DMS114 treated with DMSO at 0.1 percent for 48 hours (cell line): ENCODE data around the gene GALNT11.
"Not testable (repeated sequence)": the region's sequence is repeated elsewhere in the genome, so short reads cannot be mapped to it uniquely, and the experiment has no call there.

ENCODE experiments used
- DNase-seq: peaks from one replicate; lab custom pipeline; 2025; ENCODE audit not compliant: unreplicated experiment; lab: John Stamatoyannopoulos, UW

GALNT11 gene

DNA sequence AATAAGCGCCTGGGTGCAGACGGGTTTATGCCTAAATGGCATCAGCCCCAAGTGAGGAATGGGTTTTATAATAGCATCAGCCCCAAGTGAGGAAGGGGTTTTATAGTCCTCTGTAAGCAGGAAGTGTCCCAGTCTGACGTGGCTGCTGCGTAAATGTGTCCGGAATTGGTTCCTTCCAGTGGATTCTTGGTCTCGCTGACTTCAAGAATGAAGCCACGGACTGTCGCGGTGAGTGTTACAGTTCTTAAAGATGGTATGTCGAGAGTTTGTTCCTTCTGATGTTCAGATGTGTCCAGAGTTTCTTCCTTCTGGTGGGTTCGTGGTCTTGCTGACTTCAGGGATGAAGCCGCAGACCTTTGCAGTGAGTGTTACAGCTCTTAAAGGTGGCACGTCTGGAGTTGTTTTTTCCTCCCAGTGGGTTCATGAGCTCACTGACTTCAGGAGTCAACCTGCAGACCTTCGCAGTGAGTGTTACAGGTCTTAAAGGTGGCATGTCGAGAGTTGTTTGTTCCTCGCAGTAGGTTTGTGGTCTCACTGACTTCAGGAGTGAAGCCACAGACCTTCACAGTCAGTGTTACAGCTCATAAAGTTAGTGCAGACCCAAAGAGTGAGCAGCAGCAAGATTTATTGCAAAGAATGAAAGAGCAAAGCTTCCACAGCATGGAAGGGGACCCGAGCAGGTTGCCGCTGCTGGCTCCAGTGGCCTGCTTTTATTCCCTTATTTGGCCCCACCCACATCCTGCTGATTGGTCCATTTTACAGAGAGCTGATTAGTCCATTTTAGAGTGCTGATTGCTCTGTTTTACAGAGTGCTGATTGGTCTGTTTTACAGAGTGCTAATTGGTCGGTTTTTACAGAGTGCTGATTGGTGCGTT, 2.3 kb downstream of the GALNT11 start:
- DNase-seq = not testable (repeated sequence)

DNA sequence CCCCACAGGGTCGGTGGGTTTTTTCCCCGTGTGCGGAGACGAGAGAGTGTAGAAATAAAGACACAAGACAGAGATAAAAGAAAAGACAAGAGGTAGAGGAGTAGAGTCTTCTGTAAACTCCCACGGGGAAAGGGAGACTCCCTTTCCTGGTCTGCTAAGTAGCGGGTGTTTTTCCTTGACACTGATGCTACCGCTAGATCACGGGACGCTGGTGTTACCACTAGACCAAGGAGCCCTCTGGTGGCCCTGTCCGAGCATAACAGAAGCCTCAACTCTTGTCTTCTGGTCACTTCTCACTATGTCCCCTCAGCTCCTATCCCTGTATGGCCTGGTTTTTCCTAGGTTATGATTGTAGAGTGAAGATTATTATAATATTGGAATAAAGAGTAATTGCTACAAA, 4.6 kb downstream of the GALNT11 start:
- not testable (repeated sequence) for DNase-seq

GRCh38 chr7:152030639-152031038, 5.2 kb downstream of the GALNT11 start:
- DNase-seq = not testable (repeated sequence)

DNA sequence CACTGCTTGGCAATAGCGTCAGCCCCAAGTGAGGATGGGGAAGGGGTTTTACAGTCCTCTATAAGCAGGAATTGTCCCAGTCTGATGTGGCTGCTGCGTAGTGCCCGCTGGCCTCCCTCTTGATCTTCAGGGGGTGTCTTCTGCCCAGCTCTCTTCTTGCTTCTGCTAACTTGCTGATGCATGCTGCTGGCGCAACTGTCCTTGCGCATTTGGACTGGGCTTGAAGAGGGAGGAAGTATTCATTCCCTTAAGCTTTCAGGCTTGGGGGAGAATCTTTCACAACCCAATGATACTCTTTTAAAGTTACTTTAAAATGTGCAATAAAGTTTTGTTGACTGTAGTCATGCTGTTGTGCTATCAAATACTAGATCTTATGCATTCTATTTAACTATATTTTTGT, 10.3 kb downstream of the GALNT11 start:
- no peak for DNase-seq

- not testable (repeated sequence) for DNase-seq
Observed at GRCh38 chr7:152038410-152038809, 12.9 kb downstream of the GALNT11 start.

- not testable (repeated sequence) for DNase-seq
Observed at GRCh38 chr7:152043086-152043485, 17.6 kb downstream of the GALNT11 start.

GRCh38 chr7:152044909-152045308, 19.4 kb downstream of the GALNT11 start:
- DNase-seq = not testable (repeated sequence)

- DNase-seq = no peak
Observed at GRCh38 chr7:152046531-152046930, 21.1 kb downstream of the GALNT11 start.

GRCh38 chr7:152048051-152048450, 22.6 kb downstream of the GALNT11 start:
- DNase-seq = no peak

- DNase-seq = no peak
Observed at GRCh38 chr7:152050547-152050971, 25.1 kb downstream of the GALNT11 start.

- DNase-seq = no peak
Observed at GRCh38 chr7:152051968-152052367, 26.5 kb downstream of the GALNT11 start.

- DNase-seq = no peak
Observed at GRCh38 chr7:152052771-152053170, 27.3 kb downstream of the GALNT11 start.

DNA sequence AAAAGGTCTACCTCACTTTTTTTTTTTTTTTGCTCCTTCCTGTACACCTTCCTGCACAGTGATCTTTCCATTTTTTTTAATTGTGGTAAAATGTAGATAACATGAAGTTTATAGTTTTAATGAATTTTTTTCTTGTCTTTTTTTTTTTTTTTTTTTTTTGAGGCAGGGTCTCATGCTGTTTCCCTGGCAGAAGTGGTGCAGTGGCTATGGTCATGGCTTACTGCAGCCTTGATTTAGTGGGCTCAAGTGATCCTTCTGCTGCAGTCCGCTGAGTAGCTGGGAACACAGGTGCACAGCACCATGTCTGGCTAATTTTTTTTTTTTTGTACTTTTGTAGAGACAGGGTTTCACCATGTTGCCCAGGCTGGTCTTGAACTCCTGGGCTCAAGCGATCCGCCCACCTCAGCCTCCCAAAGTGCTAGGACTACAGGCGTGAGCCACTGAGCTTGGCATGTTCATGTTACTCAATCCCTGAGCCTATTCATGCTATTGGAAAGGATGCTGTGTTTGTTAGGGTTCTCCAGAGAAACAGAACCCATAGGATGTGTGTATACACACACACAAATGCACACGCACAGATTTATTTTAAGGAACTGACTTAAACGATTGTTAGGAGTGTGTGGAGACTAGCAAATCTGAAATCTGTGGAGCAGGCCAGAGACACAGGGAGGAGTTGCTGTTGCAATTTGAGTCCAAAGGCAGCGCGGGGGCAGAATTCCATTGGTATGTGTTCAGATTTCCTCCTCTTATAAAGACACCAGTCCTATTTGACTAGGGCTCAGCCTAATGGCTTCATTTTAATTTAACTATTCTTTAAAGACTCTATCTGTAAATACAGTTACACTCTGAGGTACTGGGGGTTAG, 29.1 kb downstream of the GALNT11 start:
- no peak for DNase-seq

DNA sequence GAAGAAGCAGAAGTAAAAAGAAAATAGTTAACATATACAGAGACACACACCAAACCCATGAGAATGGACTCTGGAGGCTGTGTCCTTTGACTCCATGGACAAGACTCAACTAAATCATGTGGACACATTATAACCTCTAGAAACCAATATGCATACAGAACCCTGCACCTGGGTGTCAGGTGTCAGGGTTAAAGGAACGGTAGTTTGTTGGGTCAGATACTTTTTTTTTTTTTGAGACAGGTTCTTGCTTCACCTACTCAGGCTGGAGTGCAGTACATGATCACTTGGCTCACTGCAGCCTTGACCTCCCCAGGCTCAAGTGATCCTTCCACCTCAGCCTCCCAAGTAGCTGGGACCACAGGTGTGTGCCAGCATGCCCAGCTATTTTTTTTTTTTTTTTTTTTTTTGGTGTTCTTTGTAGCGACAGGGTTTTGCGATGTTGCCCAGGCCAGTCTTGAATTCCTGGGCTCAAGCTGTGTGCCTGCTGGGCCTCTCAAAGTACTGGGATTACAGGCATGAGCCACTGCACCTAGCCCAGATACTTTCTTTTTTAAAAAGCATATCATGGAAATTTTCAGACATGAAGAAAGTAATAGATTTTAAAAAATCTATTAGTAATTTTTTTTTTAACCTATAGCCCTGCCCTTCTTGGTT, 31.3 kb downstream of the GALNT11 start:
- DNase-seq = no peak

DNA sequence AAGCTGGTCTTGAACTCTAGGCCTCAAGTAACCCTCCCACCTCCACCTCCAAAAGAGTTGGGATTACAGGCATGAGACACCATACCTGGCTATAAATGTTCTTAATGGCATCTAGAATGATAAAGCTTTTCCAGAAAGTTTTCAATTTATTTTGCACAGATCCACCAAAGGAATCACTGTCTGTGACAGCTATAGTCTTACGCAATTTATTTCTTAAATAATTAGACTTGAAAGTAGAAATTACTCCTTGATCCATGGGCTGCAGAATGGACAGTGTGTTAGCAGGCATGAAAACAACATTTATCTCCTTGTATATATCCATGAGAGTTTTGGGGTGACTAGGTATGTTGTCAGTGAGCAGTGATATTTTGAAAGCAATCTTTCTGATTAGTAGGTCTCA, 33.8 kb downstream of the GALNT11 start:
- DNase-seq = no peak

GRCh38 chr7:152061086-152061485, 35.6 kb downstream of the GALNT11 start:
- DNase-seq = not testable (repeated sequence)

- DNase-seq = not testable (repeated sequence)
Observed at GRCh38 chr7:152063192-152063591, 37.7 kb downstream of the GALNT11 start.

DNA sequence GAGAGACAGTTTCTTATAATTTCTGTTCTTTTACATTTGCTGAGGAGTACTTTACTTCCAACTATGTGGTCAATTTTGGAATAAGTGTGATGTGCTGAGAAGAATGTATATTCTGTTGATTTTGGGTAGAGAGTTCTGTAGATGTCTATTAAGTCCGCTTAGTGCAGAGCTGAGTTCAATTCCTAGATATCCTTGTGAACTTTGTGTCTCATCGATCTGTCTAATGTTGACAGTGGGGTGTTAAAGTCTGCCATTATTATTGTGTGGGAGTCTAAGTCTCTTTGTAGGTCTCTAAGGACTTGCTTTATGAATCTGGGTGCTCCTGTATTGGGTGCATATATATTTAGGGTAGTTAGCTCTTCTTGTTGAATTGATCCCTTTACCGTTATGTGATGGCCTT, 38.3 kb downstream of the GALNT11 start:
- DNase-seq = not testable (repeated sequence)

GRCh38 chr7:152065800-152066344, 40.4 kb downstream of the GALNT11 start:
- not testable (repeated sequence) for DNase-seq

GRCh38 chr7:152072421-152072820, 46.9 kb downstream of the GALNT11 start:
- no peak for DNase-seq

DNA sequence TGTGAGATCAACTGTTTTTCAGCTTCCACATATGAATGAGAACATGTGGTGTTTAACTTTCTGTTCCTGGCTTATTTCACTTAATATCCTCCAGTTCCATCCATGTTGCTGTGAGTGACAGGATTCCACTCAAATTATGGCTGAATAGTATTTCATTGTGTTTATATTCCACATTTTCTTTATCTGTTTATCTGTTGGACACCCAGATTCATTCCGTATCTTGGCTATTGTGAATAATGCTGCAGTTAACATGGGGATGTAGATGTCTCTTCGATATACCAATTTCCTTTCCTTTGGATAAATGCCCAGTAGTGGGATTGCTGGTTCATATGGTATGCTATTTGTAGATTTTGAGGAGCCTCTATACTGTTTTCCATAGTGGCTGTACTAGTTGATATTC, 47.9 kb downstream of the GALNT11 start:
- DNase-seq = no peak
